Neural crest cell (in vitro differentiated cells): ENCODE measurements around the gene DYSF. TPM values are rescaled to one million over a fixed set of nuclear protein-coding genes. Genes with fewer than 3 reads are reported as not detected.
"Not testable (repeated sequence)": the region's sequence is repeated elsewhere in the genome, so short reads cannot be mapped to it uniquely, and the experiment has no call there.

ENCODE experiments used
- DNase-seq: peaks from one replicate; pipeline ENCODE4 v3.0.0; 2021; ENCODE audit warnings: low read depth, mixed read lengths, low spot score
- H3K27ac Mint-ChIP-seq: one replicate; pipeline ENCODE4 v1.8.0; 2021; ENCODE audit warnings: mild to moderate bottlenecking, mixed read lengths; ENCODE audit not compliant: unreplicated experiment
- H3K27me3 Mint-ChIP-seq: 2 replicates; pipeline ENCODE4 v1.8.0; 2021; ENCODE audit warnings: low read depth, mild to moderate bottlenecking, mixed read lengths
- H3K36me3 Mint-ChIP-seq: 2 replicates; pipeline ENCODE4 v1.8.0; 2021; ENCODE audit warnings: low read depth, mild to moderate bottlenecking, mixed read lengths
- H3K4me1 Mint-ChIP-seq: 2 replicates; pipeline ENCODE4 v1.8.0; 2021; ENCODE audit warnings: mixed read lengths
- H3K4me3 Mint-ChIP-seq: one replicate; pipeline ENCODE4 v1.8.0; 2021; ENCODE audit warnings: mild to moderate bottlenecking, mixed read lengths
- H3K9me3 Mint-ChIP-seq: 2 replicates; pipeline ENCODE4 v1.8.0; 2021; ENCODE audit warnings: mixed read lengths
- total RNA-seq: library from RNA; stranded (reverse); gene quantifications from 2 replicates; pipeline ENCODE4 v1.2.1, GENCODE V29; 2021
- TF ChIP-seq, protein P1 (sequence below): fragments of 200-600 bp; sonication (generic); conservative IDR thresholded peaks from 2 replicates; pipeline ENCODE4 v1.5.0; 2021; ENCODE audit warnings: antibody characterized with exemption, mild to moderate bottlenecking

DYSF gene
- total RNA-seq, 1 donor from 2014 or later = 2.2 TPM

- no peak overlapping the region for H3K4me3 Mint-ChIP-seq
- H3K27ac Mint-ChIP-seq = no peak overlapping the region
- no peaks in the 10 kb centered on the region for H3K9me3 Mint-ChIP-seq
- no peaks in the 10 kb centered on the region for H3K27me3 Mint-ChIP-seq
- peaks cover 2% of the 10 kb centered on the region for H3K4me1 Mint-ChIP-seq
- DNase-seq = no peak
- H3K36me3 Mint-ChIP-seq = peaks cover 32% of the 10 kb centered on the region
- TF ChIP-seq, protein P1, sequence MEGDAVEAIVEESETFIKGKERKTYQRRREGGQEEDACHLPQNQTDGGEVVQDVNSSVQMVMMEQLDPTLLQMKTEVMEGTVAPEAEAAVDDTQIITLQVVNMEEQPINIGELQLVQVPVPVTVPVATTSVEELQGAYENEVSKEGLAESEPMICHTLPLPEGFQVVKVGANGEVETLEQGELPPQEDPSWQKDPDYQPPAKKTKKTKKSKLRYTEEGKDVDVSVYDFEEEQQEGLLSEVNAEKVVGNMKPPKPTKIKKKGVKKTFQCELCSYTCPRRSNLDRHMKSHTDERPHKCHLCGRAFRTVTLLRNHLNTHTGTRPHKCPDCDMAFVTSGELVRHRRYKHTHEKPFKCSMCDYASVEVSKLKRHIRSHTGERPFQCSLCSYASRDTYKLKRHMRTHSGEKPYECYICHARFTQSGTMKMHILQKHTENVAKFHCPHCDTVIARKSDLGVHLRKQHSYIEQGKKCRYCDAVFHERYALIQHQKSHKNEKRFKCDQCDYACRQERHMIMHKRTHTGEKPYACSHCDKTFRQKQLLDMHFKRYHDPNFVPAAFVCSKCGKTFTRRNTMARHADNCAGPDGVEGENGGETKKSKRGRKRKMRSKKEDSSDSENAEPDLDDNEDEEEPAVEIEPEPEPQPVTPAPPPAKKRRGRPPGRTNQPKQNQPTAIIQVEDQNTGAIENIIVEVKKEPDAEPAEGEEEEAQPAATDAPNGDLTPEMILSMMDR = no peak
These were observed 24.6 kb upstream of the DYSF start for GRCh38 chr2:71428472-71429383.

GRCh38 chr2:71445142-71445541 lies 8.2 kb upstream of the DYSF start:
- H3K9me3 Mint-ChIP-seq, H3K27ac Mint-ChIP-seq, DNase-seq: not testable (repeated sequence)

GRCh38 chr2:71446505-71446904 lies 6.9 kb upstream of the DYSF start:
- H3K27ac Mint-ChIP-seq = no peak overlapping the region
- peaks cover 2% of the 10 kb centered on the region for H3K9me3 Mint-ChIP-seq
- H3K4me1 Mint-ChIP-seq = peaks cover 23% of the 10 kb centered on the region
- TF ChIP-seq, protein P1 = no peak
- H3K4me3 Mint-ChIP-seq = no peak overlapping the region
- H3K36me3 Mint-ChIP-seq = peaks cover 24% of the 10 kb centered on the region
- H3K27me3 Mint-ChIP-seq = peaks cover 22% of the 10 kb centered on the region
- DNase-seq = no peak

More at GRCh38 chr2:71445142-71445541, 8.2 kb upstream of the DYSF start:
- H3K36me3 Mint-ChIP-seq = peaks cover 32% of the 10 kb centered on the region
- H3K27me3 Mint-ChIP-seq = peaks cover 10% of the 10 kb centered on the region
- H3K4me3 Mint-ChIP-seq = not testable (repeated sequence)
- H3K4me1 Mint-ChIP-seq = peaks cover 25% of the 10 kb centered on the region

DNA sequence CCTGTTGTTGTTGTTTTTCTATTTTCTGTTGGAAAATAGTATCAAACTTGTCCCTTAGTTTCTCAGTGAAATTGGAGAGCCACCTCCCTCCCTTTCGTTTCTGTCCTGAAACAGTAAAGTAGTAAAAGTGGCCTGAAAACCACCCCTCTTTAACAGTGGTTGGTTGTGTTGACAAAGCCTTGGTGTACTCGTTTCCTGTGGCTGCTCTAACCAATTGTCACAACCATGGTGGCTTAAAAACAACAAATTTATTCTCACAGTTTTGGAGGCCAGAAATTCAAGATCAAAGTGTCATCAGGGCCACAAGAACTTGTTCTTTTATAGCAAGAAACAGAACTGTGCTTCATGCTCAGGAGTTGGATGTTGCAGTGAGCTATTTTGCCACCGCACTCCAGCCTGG lies 4.0 kb upstream of the DYSF start:
- Mint-ChIP-seq H3K4me1 (peaks cover 15% of the 10 kb centered on the region), H3K4me3 (no peak overlapping the region), H3K27me3 (peaks cover 49% of the 10 kb centered on the region), H3K36me3 (peaks cover 6% of the 10 kb centered on the region), H3K27ac (no peak overlapping the region), H3K9me3 (no peaks in the 10 kb centered on the region)
- TF ChIP-seq, protein P1 = no peak
- DNase-seq = no peak

DNA sequence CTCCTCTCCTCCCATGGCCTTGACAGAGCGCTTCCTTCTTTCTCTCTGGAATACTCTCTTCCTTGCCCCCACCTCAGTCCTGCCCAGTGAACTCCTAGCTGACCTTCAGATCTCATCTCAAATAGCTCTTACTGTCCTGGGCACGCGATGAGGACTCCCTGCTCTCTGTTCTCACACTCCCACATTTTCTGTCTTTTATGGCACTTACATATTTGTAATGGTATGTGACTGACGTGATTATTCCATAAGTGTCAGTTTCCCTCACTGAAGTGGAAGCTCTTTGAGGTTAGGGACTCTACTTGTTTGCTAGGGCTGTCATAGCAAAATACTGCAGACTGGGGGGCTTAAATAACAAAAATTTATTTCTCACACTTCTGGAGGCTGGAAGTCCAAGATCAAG lies 1.7 kb upstream of the DYSF start:
- Mint-ChIP-seq H3K36me3 (no peaks in the 10 kb centered on the region), H3K27ac (no peak overlapping the region)

DNA sequence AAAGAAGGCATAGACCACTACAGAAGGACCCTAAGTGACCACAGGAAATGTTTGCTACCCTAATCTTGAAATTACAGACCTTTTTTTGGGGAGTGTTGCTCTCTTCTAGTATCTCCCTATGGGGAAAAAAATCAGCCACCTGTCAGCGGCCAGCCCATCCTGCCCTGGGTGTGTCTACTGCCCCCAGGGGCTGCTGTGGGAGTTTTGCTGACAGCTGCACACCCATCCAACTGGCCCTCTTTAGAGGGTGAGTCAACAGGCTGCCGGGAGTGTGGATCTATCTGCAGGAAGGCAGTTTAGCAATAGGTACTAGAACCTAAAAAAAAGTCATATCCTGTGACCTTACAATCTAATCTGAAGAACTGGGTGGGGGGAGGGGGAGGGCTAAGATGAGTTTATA lies 796 bp upstream of the DYSF start:
- H3K9me3 Mint-ChIP-seq = no peaks in the 10 kb centered on the region

More for the DNA sequence above, 1.7 kb upstream of the DYSF start:
- TF ChIP-seq, protein P1 = no peak
- H3K27me3 Mint-ChIP-seq = peaks cover 69% of the 10 kb centered on the region
- no peak overlapping the region for H3K4me3 Mint-ChIP-seq
- no peaks in the 10 kb centered on the region for H3K9me3 Mint-ChIP-seq
- peaks cover 23% of the 10 kb centered on the region for H3K4me1 Mint-ChIP-seq
- DNase-seq = no peak

More for the DNA sequence above, 796 bp upstream of the DYSF start:
- Mint-ChIP-seq H3K27me3 (peaks cover 67% of the 10 kb centered on the region), H3K4me1 (peaks cover 25% of the 10 kb centered on the region), H3K27ac (no peak overlapping the region), H3K36me3 (no peaks in the 10 kb centered on the region), H3K4me3 (no peak overlapping the region)
- no peak for DNase-seq
- TF ChIP-seq, protein P1 = peak; percentile 14
